Thymus (tissue), 11 donors: ENCODE results near the gene NUP62. TPM values are rescaled to one million over a fixed set of nuclear protein-coding genes. Genes with fewer than 3 reads are reported as not detected.
A peak's percentile ranks its signal among the peaks of the same experiment; 100 is the strongest.

ENCODE experiments used
- DNase-seq, 9 donors: peaks; one replicate each; pipeline ENCODE4 v3.0.0-alpha.2; 2013; ENCODE audit warnings: low spot score in 9 of 9, low read depth in 6 of 9, missing footprints in 1 of 9
- H3K27ac ChIP-seq, 2 donors: one replicate each; pipeline ENCODE4 v1.5.1; 2013; ENCODE audit warnings: control low read depth in 1 of 2, low read depth in 1 of 2, low read length in 1 of 2, mild to moderate bottlenecking in 1 of 2, moderate library complexity in 1 of 2
- H3K27me3 ChIP-seq, 2 donors: one replicate each; pipeline ENCODE4 v1.5.1; 2013; ENCODE audit warnings: low read length in 1 of 2; ENCODE audit not compliant: control insufficient read depth in 2 of 2, insufficient read depth in 1 of 2
- H3K36me3 ChIP-seq, 2 donors: one replicate each; pipeline ENCODE4 v1.5.1; 2013; ENCODE audit warnings: low read length in 1 of 2, mild to moderate bottlenecking in 1 of 2, moderate library complexity in 1 of 2; ENCODE audit not compliant: control insufficient read depth in 2 of 2, insufficient read depth in 2 of 2
- H3K4me1 ChIP-seq, 2 donors: one replicate each; pipeline ENCODE4 v1.5.1; 2013; ENCODE audit warnings: low read length in 2 of 2; ENCODE audit not compliant: control insufficient read depth in 2 of 2, insufficient read depth in 2 of 2
- H3K4me3 ChIP-seq, 2 donors: one replicate each; pipeline ENCODE4 v1.5.1; 2013; ENCODE audit warnings: low read length in 2 of 2, control low read depth in 1 of 2, mild to moderate bottlenecking in 1 of 2
- H3K9me3 ChIP-seq, 2 donors: one replicate each; pipeline ENCODE4 v1.5.1; 2013; ENCODE audit warnings: low read length in 1 of 2, mild to moderate bottlenecking in 1 of 2; ENCODE audit not compliant: control insufficient read depth in 2 of 2, insufficient read depth in 1 of 2
- WGBS: extraction: QIAGEN DNeasy Blood & Tissue Kit; methylation state at CpG from one replicate; pipeline ENCODE4 v1.1.7; 2013; 5-methylcytosine and 5-hydroxymethylcytosine counted together
- polyA plus RNA-seq: library from polyadenylated mRNA; stranded (reverse); fragments of 200-250 nt; gene quantifications from one replicate; pipeline ENCODE4 v1.2.3, GENCODE V29; 2013
- total RNA-seq: library from RNA; stranded (reverse); fragments of 120-200 nt; gene quantifications from one replicate; pipeline ENCODE4 v1.2.4, GENCODE V29; 2013
- donor health status: healthy.

Gene NUP62
- total and polyA plus RNA-seq, 2 donors, result 24.9 to 46.7 TPM

DNA sequence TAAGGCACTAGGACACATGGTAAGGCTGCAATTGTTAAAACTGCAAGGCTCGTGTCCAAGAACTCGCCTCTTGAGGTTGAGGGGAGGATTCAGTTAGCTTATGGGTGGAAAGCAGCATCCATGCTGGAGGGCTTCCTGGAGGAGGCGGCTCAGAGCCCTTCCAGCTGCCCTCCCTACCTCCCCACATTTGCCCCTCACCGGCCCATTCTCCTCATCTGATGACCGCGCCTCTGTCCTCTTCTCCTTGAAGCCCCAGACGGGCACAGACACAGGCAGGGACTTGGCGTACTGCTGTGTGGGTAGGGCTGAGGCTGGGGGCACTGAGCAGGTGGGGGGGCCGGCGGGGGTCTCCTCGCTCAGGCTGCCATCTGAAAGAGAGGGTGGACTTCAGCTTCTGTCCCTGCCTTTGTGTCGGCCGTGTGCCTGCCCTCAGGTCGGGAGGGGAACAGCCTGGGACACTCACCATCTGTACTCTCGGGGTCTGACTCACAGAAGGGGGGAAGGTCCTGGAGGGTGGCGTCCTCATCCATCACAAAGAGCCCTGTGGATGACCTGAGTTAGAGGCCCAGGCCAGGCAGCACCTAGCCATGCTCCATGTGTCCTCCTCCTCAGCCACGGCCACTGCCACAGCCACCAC lies 57.8 kb downstream of the NUP62 start:
- H3K9me3 ChIP-seq, result peaks cover 0 to 4% of the 10 kb centered on the region in 2 donors
- no peak for DNase-seq
- no peak overlapping the region for H3K27ac ChIP-seq
- peaks cover 7 to 14% of the 10 kb centered on the region in 2 donors for H3K36me3 ChIP-seq
- peaks cover 21 to 50% of the 10 kb centered on the region in 2 donors for H3K4me1 ChIP-seq
- H3K27me3 ChIP-seq, result no peaks in the 10 kb centered on the region
- H3K4me3 ChIP-seq, result no peak overlapping the region
- WGBS, result 98% methylated on average over 17 of the region's 17 CpGs

DNA sequence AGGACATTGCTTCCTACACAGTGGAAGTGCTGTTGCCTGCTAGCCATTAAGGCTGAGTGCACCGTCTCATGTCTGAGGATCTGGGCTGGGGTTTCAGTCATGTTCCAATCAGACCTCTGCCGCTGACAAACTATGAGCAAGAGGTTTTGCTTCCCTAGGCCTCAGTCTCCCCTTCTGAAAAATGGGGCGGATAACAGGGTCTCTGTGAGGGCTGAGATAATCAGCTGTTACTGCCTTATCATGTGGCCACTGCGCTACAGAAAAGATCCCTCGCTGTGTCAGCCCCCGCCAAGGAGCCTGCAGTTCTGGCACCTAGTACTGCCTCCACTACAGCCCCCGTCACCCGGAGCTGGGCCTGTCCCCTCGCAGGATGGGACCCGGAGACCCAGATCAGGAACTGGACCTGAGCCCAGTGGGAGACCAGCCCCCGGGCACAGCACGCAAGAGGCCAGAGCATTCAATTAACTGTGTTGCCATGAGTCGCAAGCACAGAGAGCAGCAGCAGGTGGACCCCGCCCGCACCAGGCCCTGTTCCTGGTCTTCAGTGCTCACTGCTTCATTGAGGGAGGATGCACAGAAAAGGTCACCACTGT lies 58.9 kb downstream of the NUP62 start:
- Histone ChIP-seq H3K4me3 (peak overlapping the region; percentile 57 to 68), H3K4me1 (peaks cover 28 to 54% of the 10 kb centered on the region in 2 donors), H3K27ac (peak overlapping the region; percentile 93), H3K9me3 (peaks cover 0 to 4% of the 10 kb centered on the region in 2 donors), H3K27me3 (no peaks in the 10 kb centered on the region), H3K36me3 (peaks cover 7 to 14% of the 10 kb centered on the region in 2 donors)
- DNase-seq, result no peak
- WGBS, result 95% methylated on average over 15 of the region's 15 CpGs

DNA sequence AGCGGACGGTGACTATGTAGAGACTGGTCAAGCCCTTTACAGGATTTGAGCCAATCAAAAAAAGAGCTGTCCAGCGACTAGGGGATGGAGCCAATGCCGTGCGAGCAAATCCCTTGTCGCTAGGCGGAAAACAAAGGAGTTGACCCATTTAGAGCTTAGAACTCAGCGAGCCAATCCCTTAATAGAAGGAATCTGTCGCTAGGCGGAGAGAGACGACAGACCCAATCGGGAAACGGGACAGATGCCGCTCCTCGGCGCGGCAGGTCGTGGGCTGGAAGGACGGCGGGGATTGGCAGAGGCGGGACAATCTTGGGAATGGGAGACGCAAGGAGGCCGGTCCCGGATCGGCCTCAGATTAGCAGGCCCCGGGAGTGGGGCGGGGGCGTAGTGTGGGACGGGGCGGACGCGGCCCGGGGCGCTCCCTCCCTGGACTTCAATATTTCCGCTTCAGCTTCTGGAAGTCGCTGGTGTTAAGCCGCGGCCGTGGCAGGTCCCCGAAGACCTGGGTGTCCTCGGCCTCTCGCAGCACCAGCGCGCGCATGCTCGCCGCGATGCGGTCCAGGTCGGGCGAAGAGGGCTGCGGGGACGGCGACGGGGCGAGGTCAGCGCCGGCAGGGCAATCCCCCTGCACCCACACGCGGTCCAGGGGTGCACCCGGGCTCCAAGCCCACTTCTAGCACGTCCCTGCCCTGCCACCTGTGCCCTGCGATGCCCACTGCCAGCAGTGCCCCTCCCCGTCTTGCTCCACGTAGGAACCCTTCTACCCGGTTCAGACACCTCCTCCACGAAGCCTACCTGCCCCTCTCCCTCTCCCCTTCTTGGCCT lies 59.6 kb downstream of the NUP62 start:
- Histone ChIP-seq H3K4me3 (peak overlapping the region; percentile 57 to 68), H3K4me1 (peaks cover 31 to 55% of the 10 kb centered on the region in 2 donors), H3K27me3 (no peaks in the 10 kb centered on the region), H3K36me3 (peaks cover 11 to 19% of the 10 kb centered on the region in 2 donors), H3K9me3 (peaks cover 0 to 4% of the 10 kb centered on the region in 2 donors), H3K27ac (peak overlapping the region; percentile 93 to 95)
- DNase-seq, result peak; percentile 91 to 99 (median 97)
- WGBS, result under 1% methylated on average over 67 of the region's 67 CpGs

- WGBS, result 3% methylated on average over 15 of the region's 15 CpGs
- peak overlapping the region; percentile 93 to 95 for H3K27ac ChIP-seq
- peaks cover 31 to 55% of the 10 kb centered on the region in 2 donors for H3K4me1 ChIP-seq
These were observed 60.3 kb downstream of the NUP62 start for GRCh38 chr19:49869009-49869483.

DNA sequence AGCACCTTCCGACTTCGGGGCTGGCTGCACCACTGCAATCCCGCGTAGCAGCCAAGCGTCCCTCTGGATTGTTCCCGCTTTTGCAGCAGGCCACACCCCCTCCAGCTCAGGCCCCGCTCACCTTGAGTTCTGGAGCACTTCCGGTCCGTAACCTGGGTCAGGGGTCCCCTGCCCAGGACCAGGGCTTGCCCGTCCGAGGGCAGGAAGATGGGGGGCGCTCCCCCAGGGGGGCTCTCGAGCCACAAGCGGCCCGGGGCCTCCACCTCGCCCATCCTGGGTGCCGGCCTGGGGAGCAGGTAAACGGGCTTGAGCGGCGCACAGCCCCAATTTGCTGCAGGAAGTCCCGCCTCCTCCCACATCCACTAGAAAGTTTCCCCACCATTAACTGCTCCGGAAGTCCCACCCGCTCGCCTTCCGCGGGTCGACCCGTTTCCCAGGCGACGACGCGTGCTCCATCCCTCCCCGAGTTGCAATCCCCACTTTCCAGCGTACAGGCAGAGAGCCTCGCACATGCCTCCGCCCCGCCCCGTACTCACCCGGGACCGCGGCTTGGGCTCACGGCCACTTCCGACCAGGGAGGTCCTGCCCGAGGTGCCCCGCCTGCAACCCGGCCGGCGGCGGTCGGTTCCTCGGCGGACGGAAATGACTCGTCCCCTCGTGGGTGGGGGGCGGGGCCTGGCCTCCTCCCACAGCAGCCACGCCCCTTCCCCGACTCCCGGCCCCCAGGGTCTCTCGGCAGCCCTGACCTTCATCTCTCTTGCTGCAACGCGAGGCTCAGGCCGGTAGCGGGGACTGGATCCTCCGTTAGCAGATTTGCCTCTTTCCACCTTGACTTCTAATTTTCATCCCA lies 62.1 kb downstream of the NUP62 start, which contains the start of gene PNKP:
Gene PNKP (minus strand): TSS at position 644 of the 850 bp plus-strand sequence. CDS start 372 bp downstream, at position 272.
- Histone ChIP-seq H3K36me3 (peaks cover 33 to 35% of the 10 kb centered on the region in 2 donors), H3K4me1 (peaks cover 31 to 55% of the 10 kb centered on the region in 2 donors), H3K9me3 (peaks cover 0 to 4% of the 10 kb centered on the region in 2 donors), H3K27me3 (no peaks in the 10 kb centered on the region), H3K4me3 (peak within 1 kb of the TSS; percentile 79 to 96), H3K27ac (peak within 1 kb of the TSS; percentile 93 to 97)
- peak; percentile 83 to 96 (median 87) for DNase-seq
- under 1% methylated on average over 65 of the region's 65 CpGs for WGBS

More at GRCh38 chr19:49869009-49869483, 60.3 kb downstream of the NUP62 start:
- peaks cover 0 to 4% of the 10 kb centered on the region in 2 donors for H3K9me3 ChIP-seq
- no peak for DNase-seq
- peaks cover 18 to 20% of the 10 kb centered on the region in 2 donors for H3K36me3 ChIP-seq
- peak overlapping the region; percentile 57 to 68 for H3K4me3 ChIP-seq
- H3K27me3 ChIP-seq, result no peaks in the 10 kb centered on the region

- H3K27ac ChIP-seq, result no peak overlapping the region
- DNase-seq, result no peak
- WGBS, result 98% methylated on average over 13 of the region's 13 CpGs
- H3K36me3 ChIP-seq, result peaks cover 48 to 53% of the 10 kb centered on the region in 2 donors
- H3K4me3 ChIP-seq, result no peak overlapping the region
- H3K27me3 ChIP-seq, result no peaks in the 10 kb centered on the region
- peaks cover 0 to 4% of the 10 kb centered on the region in 2 donors for H3K9me3 ChIP-seq
- peaks cover 24 to 40% of the 10 kb centered on the region in 2 donors for H3K4me1 ChIP-seq
These were observed 64.4 kb downstream of the NUP62 start for GRCh38 chr19:49864890-49865289.

DNA sequence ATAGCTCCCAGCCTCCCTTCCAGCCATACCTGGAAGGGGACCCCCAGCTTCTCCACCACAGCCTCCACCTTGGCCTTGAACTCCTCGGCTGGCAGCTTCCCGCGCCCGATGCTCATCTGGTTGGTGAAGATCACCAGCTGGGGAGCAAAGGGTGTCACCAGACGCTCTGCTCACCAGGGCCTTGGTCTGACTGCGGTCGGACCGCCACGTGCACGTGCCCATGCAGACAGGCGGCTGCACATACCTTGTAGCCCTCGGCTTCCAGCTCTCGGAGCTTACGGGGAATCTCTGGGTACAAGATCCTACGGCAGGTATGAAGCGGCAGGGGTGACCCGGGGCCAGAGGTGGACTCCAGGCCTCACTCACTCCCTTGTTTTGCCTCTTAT lies 65.4 kb downstream of the NUP62 start:
- Histone ChIP-seq H3K4me1 (peaks cover 20 to 36% of the 10 kb centered on the region in 2 donors), H3K27ac (no peak overlapping the region), H3K4me3 (no peak overlapping the region), H3K36me3 (peaks cover 54 to 62% of the 10 kb centered on the region in 2 donors), H3K9me3 (peaks cover 0 to 4% of the 10 kb centered on the region in 2 donors), H3K27me3 (no peaks in the 10 kb centered on the region)
- DNase-seq, result no peak
- WGBS, result 99% methylated on average over 17 of the region's 17 CpGs

DNA sequence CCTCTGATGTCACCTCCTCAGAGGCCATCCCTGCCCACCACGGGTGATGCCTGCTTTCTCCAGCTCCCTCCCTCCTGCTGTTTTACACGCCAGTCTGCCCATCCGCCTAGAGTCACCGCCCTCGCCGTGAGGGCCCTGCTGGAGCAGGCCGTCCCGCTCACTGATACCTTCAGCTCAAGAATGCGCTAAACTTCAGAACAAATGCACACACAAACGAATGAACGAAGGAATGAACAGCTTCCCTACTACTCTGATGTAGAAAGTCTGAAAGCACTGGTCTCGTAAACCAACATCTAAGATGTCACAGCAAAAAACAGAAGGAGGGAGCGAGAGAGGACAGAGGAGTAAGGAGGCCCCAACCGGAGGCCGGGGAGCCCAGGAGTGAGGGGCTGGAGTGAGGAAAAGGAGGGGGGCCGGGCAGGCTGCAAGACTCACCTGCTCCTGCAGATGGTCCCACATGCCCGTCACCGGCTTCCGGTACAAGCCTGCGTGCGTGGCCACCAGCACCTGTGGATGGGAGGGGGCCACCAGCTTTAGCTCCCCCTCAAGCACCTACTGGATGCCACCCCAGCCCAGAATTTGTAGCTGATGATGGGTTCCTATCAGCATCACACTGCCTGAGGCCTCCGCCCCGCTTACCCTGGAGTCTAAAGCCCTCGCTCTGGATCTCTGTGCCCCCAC lies 65.9 kb downstream of the NUP62 start:
- no peak for DNase-seq
- Histone ChIP-seq H3K36me3 (peaks cover 60 to 68% of the 10 kb centered on the region in 2 donors), H3K9me3 (peaks cover 0 to 4% of the 10 kb centered on the region in 2 donors), H3K4me1 (peaks cover 16 to 32% of the 10 kb centered on the region in 2 donors), H3K27ac (no peak overlapping the region), H3K27me3 (no peaks in the 10 kb centered on the region), H3K4me3 (no peak overlapping the region)
- 97% methylated on average over 24 of the region's 24 CpGs for WGBS
